ENCODE results near the gene SNAP25. TPM values are rescaled to one million over a fixed set of nuclear protein-coding genes. Genes with fewer than 3 reads are reported as not detected.

The SNAP25 gene
- polyA plus RNA-seq, 6 donors from 2014 or later: 0.23 to 0.44 TPM; not detected in 4

DNA sequence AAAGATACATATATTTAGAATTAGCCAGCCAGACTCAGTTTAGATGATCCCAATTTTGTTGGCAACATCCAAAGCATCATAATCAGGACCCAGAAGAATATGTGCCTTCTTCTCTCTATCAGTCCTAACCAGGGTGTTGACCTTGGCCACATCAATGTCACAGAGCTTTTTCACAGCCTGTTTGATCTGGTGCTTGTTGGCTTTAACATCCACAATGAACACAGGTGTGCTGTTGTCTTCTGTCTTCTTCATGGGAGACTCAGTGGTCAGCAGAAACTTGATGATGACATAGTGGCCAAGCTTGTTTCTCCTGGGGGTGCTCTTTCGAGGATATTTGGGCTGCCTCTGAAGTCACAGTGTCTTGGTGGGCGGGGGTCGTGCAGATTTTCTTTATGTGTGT, 130.5 kb downstream of the SNAP25 start:
- Mint-ChIP-seq H3K27me3 (peaks cover 0 to 4% (median 0%) of the 10 kb centered on the region in 3 donors), H3K4me1 (no peaks in the 10 kb centered on the region), H3K4me3 (no peak overlapping the region), H3K36me3 (no peaks in the 10 kb centered on the region), H3K9me3 (peaks cover 0 to 1% (median 0%) of the 10 kb centered on the region in 7 donors), H3K27ac (no peak overlapping the region)
- ATAC-seq (ENCODE audit: low read depth in 2 of 2): no peak
- no peak for DNase-seq

DNA sequence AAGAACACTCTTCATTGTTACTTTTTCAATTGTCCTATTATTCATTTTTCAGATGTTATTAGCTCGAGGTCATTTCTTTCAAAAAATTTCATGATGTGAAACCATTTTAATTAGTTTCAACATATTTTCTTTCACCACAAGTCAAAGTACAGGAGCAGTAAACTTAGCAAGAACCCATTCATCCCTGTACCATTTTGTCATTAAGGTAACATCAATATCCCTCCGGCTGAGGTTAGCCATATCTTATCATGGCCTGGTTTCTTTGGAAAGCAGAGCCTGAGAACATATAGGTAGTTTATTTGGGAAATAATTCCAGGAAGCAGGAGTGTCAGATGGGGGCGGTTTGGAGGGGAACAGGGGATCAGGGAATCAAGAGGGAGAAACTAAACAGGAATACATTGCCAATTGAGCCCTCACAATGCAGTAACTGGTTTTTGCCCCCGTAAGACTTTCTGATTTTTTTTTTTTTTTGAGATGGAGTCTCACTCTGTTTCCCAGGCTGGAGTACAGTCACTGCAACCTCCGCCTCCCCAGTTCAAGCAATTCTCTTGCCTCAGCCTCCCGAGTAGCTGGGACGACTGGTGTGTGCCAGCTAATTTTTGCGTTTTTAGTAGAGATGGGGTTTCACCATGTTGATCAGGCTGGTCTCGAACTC, 131.7 kb downstream of the SNAP25 start:
- DNase-seq: no peak
- Mint-ChIP-seq H3K27ac (no peak overlapping the region), H3K36me3 (no peaks in the 10 kb centered on the region), H3K4me1 (no peaks in the 10 kb centered on the region), H3K27me3 (peaks cover 0 to 4% (median 0%) of the 10 kb centered on the region in 3 donors), H3K9me3 (no peaks in the 10 kb centered on the region), H3K4me3 (no peak overlapping the region)
- no peak for ATAC-seq (ENCODE audit: low read depth in 2 of 2)

DNA sequence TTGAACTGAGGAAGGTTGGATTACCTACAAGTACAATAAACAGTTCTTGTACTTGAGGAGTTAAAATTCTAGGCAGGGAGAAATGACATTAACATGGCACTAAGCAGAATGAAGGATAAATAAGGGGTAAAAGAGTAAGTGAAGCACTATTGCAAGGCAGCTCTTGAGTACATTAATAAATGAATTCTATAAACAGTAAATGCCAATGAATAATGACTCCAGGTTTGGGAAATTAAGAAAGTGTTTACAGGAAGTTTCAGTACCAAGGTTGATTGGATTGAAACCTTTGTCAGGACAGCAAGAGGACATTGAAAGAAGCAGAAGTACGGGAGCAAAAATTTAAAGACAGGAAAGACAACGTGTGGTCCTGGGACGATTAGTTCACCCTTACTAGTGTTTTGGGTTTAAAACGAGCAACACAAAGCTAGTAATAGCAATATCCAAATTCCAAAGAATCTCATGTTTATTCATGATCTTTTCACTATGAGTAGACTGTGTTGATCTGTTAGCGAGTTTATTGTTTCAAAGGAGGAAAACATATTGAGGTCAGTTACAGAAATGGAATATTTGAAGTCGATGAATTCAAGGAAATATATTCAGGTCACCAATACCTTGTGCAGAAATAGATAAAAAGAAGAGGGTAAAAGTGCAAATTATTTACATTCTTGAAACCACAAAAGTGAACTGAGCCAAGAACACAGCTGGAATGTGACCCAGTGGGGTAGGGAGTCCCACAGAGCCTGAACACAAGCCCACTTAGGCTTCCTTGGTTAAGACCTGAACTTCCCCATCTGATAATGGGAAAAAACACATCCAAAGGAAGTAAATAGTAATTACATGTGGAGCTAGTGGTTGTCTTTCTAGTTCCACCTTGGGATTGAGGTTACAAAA, 134.5 kb downstream of the SNAP25 start:
- Mint-ChIP-seq H3K36me3 (no peaks in the 10 kb centered on the region), H3K4me3 (no peak overlapping the region), H3K9me3 (peaks cover 0 to 7% (median 0%) of the 10 kb centered on the region in 7 donors)

DNA sequence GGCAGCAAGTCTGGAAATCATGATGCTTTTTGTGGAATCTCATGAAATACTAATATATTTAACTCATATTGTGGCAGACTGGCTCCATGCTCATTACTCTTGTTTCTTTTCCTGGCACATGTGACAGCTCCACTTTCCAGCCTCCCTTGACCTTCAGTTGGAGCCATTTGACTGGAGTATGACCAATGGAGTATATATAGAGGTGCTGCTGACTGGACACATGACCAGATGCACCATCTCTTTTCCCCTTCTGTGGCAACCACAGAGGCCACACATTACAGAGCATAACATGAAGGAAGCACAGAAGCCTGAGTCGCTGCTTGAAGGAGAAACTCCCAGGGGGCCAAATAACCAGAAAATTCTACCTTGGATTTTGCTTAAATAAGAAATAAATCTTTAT, 138.0 kb downstream of the SNAP25 start:
- DNase-seq: no peak
- Mint-ChIP-seq H3K27me3 (peaks cover 8% of the 10 kb centered on the region in 3 donors), H3K36me3 (no peaks in the 10 kb centered on the region), H3K9me3 (peaks cover 0 to 7% (median 0%) of the 10 kb centered on the region in 7 donors), H3K4me3 (no peak overlapping the region), H3K27ac (no peak overlapping the region), H3K4me1 (no peaks in the 10 kb centered on the region)
- no peak for ATAC-seq (ENCODE audit: low read depth in 2 of 2)

More for the DNA sequence above, 134.5 kb downstream of the SNAP25 start:
- Mint-ChIP-seq H3K27ac (no peak overlapping the region), H3K4me1 (no peaks in the 10 kb centered on the region), H3K27me3 (peaks cover 8% of the 10 kb centered on the region in 3 donors)
- ATAC-seq (ENCODE audit: low read depth in 2 of 2): no peak
- DNase-seq: no peak

Other genes with a start within 250 kb of the SNAP25 start
- gene ANKEF1, start 183.8 kb upstream of the SNAP25 start, polyA plus RNA-seq (ENCODE audit: low read depth in 6 of 6): 1 to 10 TPM; 1.2 to 6.0 (median 3.6) TPM
- gene MKKS, start 215.4 kb downstream of the SNAP25 start, polyA plus RNA-seq (ENCODE audit: low read depth in 6 of 6): 10 to 100 TPM in 5 of 6 donors, 1 to 10 TPM in 1; 8.9 to 27.3 (median 19.7) TPM
- gene SLX4IP, start 216.5 kb downstream of the SNAP25 start, polyA plus RNA-seq (ENCODE audit: low read depth in 6 of 6): 1 to 10 TPM; 1.7 to 3.5 (median 2.5) TPM

All from naive B cell (primary cell).